K562 (cell line): ENCODE results near the gene TTC28. TPM values are rescaled to one million over a fixed set of nuclear protein-coding genes. Genes with fewer than 3 reads are reported as not detected.

ENCODE experiments used
- ATAC-seq: fragments of 200-7000 bp; cut with Tn5 transposase; 3 replicates; pipeline ENCODE4 v1.9.1; 2020; ENCODE audit warnings: moderate library complexity
- BruUV-seq: library from RNA; stranded (reverse); fragments of 400-500 nt; replicated peaks from 2 replicates; lab custom pipeline; 2021; lab: Mats Ljungman, UMichigan
- CTCF ChIA-PET: fragments of 300-600 bp; formaldehyde crosslinking; extraction: SDS; loops from one replicate; lab custom pipeline; 2021; ENCODE audit warnings: low intra/inter-chr PET ratio; lab: Yijun Ruan, JAX
- POLR2A ChIA-PET: fragments of 300-600, 350-650 bp; sonication (Branson Sonifier 250); formaldehyde crosslinking; extraction: SDS; loops from one replicate; lab custom pipeline; 2021; ENCODE audit warnings: antibody characterized with exemption, inconsistent platforms; lab: Yijun Ruan, JAX
- DNase-seq, 4 experiments: peaks; one replicate each; pipeline versions ENCODE4 v3.0.0 to v3.0.0-alpha.2; 2011 to 2018; ENCODE audit warnings: low spot score in 3 of 4, mixed read lengths in 3 of 4; ENCODE audit errors: extremely low read depth in 1 of 4
- FAIRE-seq: peaks from 2 replicates; lab custom pipeline; 2011; peaks lifted over from hg19 to GRCh38; lab: Jason Lieb, UNC
- H2AFZ ChIP-seq: 2 replicates; pipeline ENCODE4 v1.6.0; 2011; ENCODE audit warnings: low read depth, low read length, control low read depth, inconsistent platforms
- H3K27ac ChIP-seq: fragments of 200-600 bp; 3 replicates; pipeline ENCODE4 v1.8.0; 2011; ENCODE audit warnings: low read depth, mild to moderate bottlenecking, control low read depth, inconsistent platforms, low read length, moderate library complexity, mixed read lengths; ENCODE audit errors: extremely low read depth
- H3K27me3 ChIP-seq, 2 experiments: fragments of 300-600 bp in 1 of 2; 2 replicates in 1 of 2; 3 replicates in 1 of 2; pipeline versions ENCODE4 v1.6.0 to v1.8.0; 2011; ENCODE audit warnings: inconsistent platforms in 2 of 2, low read length in 2 of 2, mild to moderate bottlenecking in 1 of 2, mixed read lengths in 1 of 2, moderate library complexity in 1 of 2; ENCODE audit not compliant: control insufficient read depth in 2 of 2, insufficient read depth in 2 of 2
- H3K36me3 ChIP-seq: fragments of 300-600 bp; 3 replicates; pipeline ENCODE4 v1.8.0; 2011; ENCODE audit warnings: mild to moderate bottlenecking, low read length, inconsistent platforms; ENCODE audit not compliant: control insufficient read depth, insufficient read depth
- H3K4me1 ChIP-seq, 2 experiments: fragments of 200-600 bp in 1 of 2; replicated peaks in 1 of 2; 2 replicates in 1 of 2; 3 replicates in 1 of 2; pipeline versions ENCODE4 v1.5.1 to v1.8.0; 2011; ENCODE audit warnings: inconsistent platforms in 2 of 2, low read length in 2 of 2, mild to moderate bottlenecking in 1 of 2, mixed read lengths in 1 of 2, moderate library complexity in 1 of 2; ENCODE audit not compliant: control insufficient read depth in 2 of 2, insufficient read depth in 2 of 2
- H3K4me2 ChIP-seq: 2 replicates; pipeline ENCODE4 v1.6.1; 2011; ENCODE audit warnings: low read length, control low read depth, inconsistent platforms, mixed read lengths; ENCODE audit not compliant: insufficient read depth
- H3K4me3 ChIP-seq: fragments of 200-600 bp; sonication (generic), shearing (Covaris generic); 2 replicates; pipeline ENCODE4 v1.5.1; 2016; ENCODE audit warnings: control low read depth, inconsistent platforms
- H3K79me2 ChIP-seq: fragments of 200-600 bp; 3 replicates; pipeline ENCODE4 v1.8.0; 2011; ENCODE audit warnings: low read length, inconsistent platforms; ENCODE audit not compliant: control insufficient read depth, insufficient read depth
- H3K9ac ChIP-seq, 2 experiments: 2 replicates each; pipeline versions ENCODE4 v1.6.0 to v1.6.1; 2011; ENCODE audit warnings: low read depth in 2 of 2, low read length in 2 of 2, control low read depth in 1 of 2, inconsistent platforms in 1 of 2, mild to moderate bottlenecking in 1 of 2, mixed read lengths in 1 of 2; ENCODE audit not compliant: insufficient read depth in 1 of 2
- H3K9me1 ChIP-seq: one replicate; pipeline ENCODE4 v1.6.0; 2011; ENCODE audit warnings: inconsistent platforms, mild to moderate bottlenecking, low read length, moderate library complexity; ENCODE audit not compliant: control insufficient read depth, insufficient read depth
- H3K9me3 ChIP-seq: replicated peaks from 2 replicates; pipeline ENCODE4 v1.5.1; 2011; ENCODE audit warnings: low read depth, low read length, inconsistent platforms; ENCODE audit not compliant: control insufficient read depth, insufficient read depth
- H4K20me1 ChIP-seq: replicated peaks from 2 replicates; pipeline ENCODE4 v1.6.1; 2011; ENCODE audit warnings: low read length, inconsistent platforms, mixed read lengths; ENCODE audit not compliant: control insufficient read depth, insufficient read depth
- ATF2 ChIP-seq: sonication (generic); formaldehyde crosslinking; IDR thresholded peaks from 2 replicates; pipeline ENCODE4 v1.8.1; 2022; ENCODE audit warnings: missing genetic modification reagents
- EWSR1 ChIP-seq: fragments of 450-650 bp; IDR thresholded peaks from 2 replicates; pipeline ENCODE4 v1.6.1; 2018; ENCODE audit warnings: borderline replicate concordance, mild to moderate bottlenecking, low read depth, moderate library complexity; ENCODE audit not compliant: partially characterized antibody
- HCFC1 ChIP-seq: IDR thresholded peaks from 2 replicates; pipeline ENCODE4 v1.6.1; 2012; ENCODE audit warnings: low read depth, low read length, improper control_type of control experiment
- KDM4B ChIP-seq, 2 experiments: fragments of 450-650 bp in 1 of 2; sonication (generic) in 1 of 2; IDR thresholded peaks; 2 replicates each; pipeline ENCODE4 v1.6.1; 2016 to 2017; ENCODE audit warnings: borderline replicate concordance in 2 of 2, antibody characterized with exemption in 1 of 2, low read depth in 1 of 2, mild to moderate bottlenecking in 1 of 2
- KLF6 ChIP-seq: fragments of 250-450 bp; sonication (Bioruptor Pico); IDR thresholded peaks from 2 replicates; pipeline ENCODE4 v1.4.0; 2020; ENCODE audit warnings: mild to moderate bottlenecking, moderate library complexity, borderline replicate concordance
- NFIX ChIP-seq: fragments of 250-450 bp; sonication (Bioruptor Pico); IDR thresholded peaks from 2 replicates; pipeline ENCODE4 v1.4.0; 2020; ENCODE audit warnings: low read depth, mild to moderate bottlenecking, moderate library complexity
- PML ChIP-seq: IDR thresholded peaks from 2 replicates; pipeline ENCODE4 v1.6.1; 2012; ENCODE audit warnings: low read length, inconsistent platforms
- RBM14 ChIP-seq: fragments of 200-400 bp; formaldehyde crosslinking; IDR thresholded peaks from 2 replicates; pipeline ENCODE4 v1.6.1; 2018; ENCODE audit warnings: low read depth, mild to moderate bottlenecking, low read length, moderate library complexity, borderline replicate concordance; ENCODE audit not compliant: insufficient read depth
- SIN3B ChIP-seq: fragments of 450-650 bp; IDR thresholded peaks from 2 replicates; pipeline ENCODE4 v1.6.1; 2017; ENCODE audit warnings: low read depth, mild to moderate bottlenecking, moderate library complexity
- SP2 ChIP-seq: IDR thresholded peaks from 2 replicates; pipeline ENCODE4 v1.6.1; 2011; ENCODE audit warnings: mild to moderate bottlenecking, low read depth, low read length, moderate library complexity; ENCODE audit not compliant: poor library complexity, severe bottlenecking; ENCODE audit errors: extremely low read depth
- SRF ChIP-seq, 2 experiments: fragments of 250-450, 450-650 bp in 1 of 2; sonication (Bioruptor Pico) in 1 of 2; sonication (generic) in 1 of 2; formaldehyde crosslinking; IDR thresholded peaks; 2 replicates each; pipeline versions ENCODE4 v1.5.0 to v1.5.1; 2020 to 2022; ENCODE audit warnings: mild to moderate bottlenecking in 1 of 2, missing genetic modification reagents in 1 of 2
- ZEB2 ChIP-seq: fragments of 450-650 bp; IDR thresholded peaks from 2 replicates; pipeline ENCODE4 v1.6.1; 2016
- ZKSCAN3 ChIP-seq: fragments of 250-450 bp; sonication (Bioruptor Pico); IDR thresholded peaks from 2 replicates; pipeline ENCODE4 v1.4.0; 2020
- ZNF175 ChIP-seq: fragments of 200-800 bp; sonication (Bioruptor generic); IDR thresholded peaks from 2 replicates; pipeline ENCODE4 v1.6.1; 2016; ENCODE audit warnings: low read depth, mild to moderate bottlenecking, missing genetic modification characterization, missing compliant biosample characterization
- WGBS: fragments of 100-300 bp; shearing (Covaris generic); methylation state at CpG from one replicate; pipeline ENCODE4 v1.1.6; 2016; ENCODE audit warnings: low coverage, mixed read lengths; ENCODE audit not compliant: insufficient coverage; ENCODE audit errors: missing lambda C conversion rate; 5-methylcytosine and 5-hydroxymethylcytosine counted together
- in situ Hi-C: fragments of 300-500 bp; cut with MboI; formaldehyde crosslinking; loops from 4 replicates; pipeline ENCODE4 v1.15.0; 2018; ENCODE audit warnings: inconsistent platforms, mixed read lengths
- intact Hi-C: fragments of 100-400 bp; cut with micrococcal nuclease; formaldehyde crosslinking; loops from 2 replicates; pipeline ENCODE4 v1.14.2; 2022
- polyA plus RNA-seq, 8 experiments: library from polyadenylated mRNA; depleted of rRNA in 4 of 8; stranded (reverse) in 5 of 8; unstranded in 3 of 8; fragments of >200 nt; fragmentation: Nextera tagmentation in 2 of 8; fragmentation: Illumina TruSeq in 1 of 8; extraction: Ambion mirVana in 2 of 8; extraction: Trizol in 1 of 8; gene quantifications; 2 replicates each; pipeline versions ENCODE4 v1.2.1 to v1.2.3, GENCODE V29; 2011 to 2014; ENCODE audit warnings: inconsistent platforms in 1 of 8, missing spikeins in 1 of 8
- total RNA-seq, 7 experiments: library from RNA; depleted of rRNA in 6 of 7; stranded (reverse); fragments of >200 nt in 6 of 7; fragmentation: Illumina TruSeq in 2 of 7; extraction: Trizol in 2 of 7; gene quantifications; 2 replicates each; pipeline versions ENCODE4 v1.2.1 to v1.2.3, GENCODE V29; 2011 to 2021; ENCODE audit warnings: low replicate concordance in 1 of 7

The TTC28 gene
- total and polyA plus RNA-seq, 9 of the 15 experiments (the other 6 are each of a cell fraction or from before 2014, with no cell fraction given), result 0.22 to 10.7 (median 3.1) TPM

GRCh38 chr22:27973846-27974245 lies 705.8 kb downstream of the TTC28 start:
- Histone ChIP-seq H3K9me1 (no peaks in the 10 kb centered on the region), H3K79me2 (no peaks in the 10 kb centered on the region), H3K4me2 (no peak overlapping the region), H3K27ac (no peak overlapping the region), H3K9me3 (no peaks in the 10 kb centered on the region), H3K4me1 (no peaks in the 10 kb centered on the region; a peak in 1 of 5 replicates), H3K4me3 (no peak overlapping the region), H3K9ac (no peak overlapping the region), H4K20me1 (no peaks in the 10 kb centered on the region), H2AFZ (no peak overlapping the region), H3K36me3 (no peaks in the 10 kb centered on the region), H3K27me3 (no peaks in the 10 kb centered on the region)
- in situ Hi-C loops, result no loop called here
- intact Hi-C loops, result no loop called here
- 83% methylated on average over 1 of the region's 1 CpG for WGBS
- TF ChIP-seq SRF (CRISPR knock-in tag; IDR thresholded peaks at IDR 0.05), result no peak
- no peak for TF ChIP-seq RBM14
- no peak for TF ChIP-seq SIN3B
- TF ChIP-seq ATF2, result no peak
- TF ChIP-seq ZNF175 (CRISPR knock-in tag), result no peak
- no peak for TF ChIP-seq NFIX (CRISPR knock-in tag)
- no peak for TF ChIP-seq KLF6 (CRISPR knock-in tag)
- no peak for TF ChIP-seq PML
- no peak for TF ChIP-seq EWSR1
- TF ChIP-seq SP2, result no peak
- TF ChIP-seq ZKSCAN3, result no peak
- no peak for TF ChIP-seq HCFC1
- TF ChIP-seq KDM4B (IDR thresholded peaks at IDR 0.05; ENCODE audit: borderline replicate concordance in 2 of 2, low read depth in 1 of 2), result no peak
- no peak for TF ChIP-seq ZEB2
- FAIRE-seq (no peak), ATAC-seq (no peak), DNase-seq (no peak)
- ChIA-PET CTCF (no interaction called here), POLR2A (interaction anchor here (1.1 kb wide), 1 partner anchor 9 kb away, joined by 3 read pairs; no protein-coding TSS in a partner anchor)
- no TSS peak for BruUV-seq
